Caco-2 (cell line): Measurements from ENCODE around the gene KIF13A. TPM values are rescaled to one million over a fixed set of nuclear protein-coding genes. Genes with fewer than 3 reads are reported as not detected.
"Not testable (repeated sequence)": the region's sequence is repeated elsewhere in the genome, so short reads cannot be mapped to it uniquely, and the experiment has no call there.

Experiments
- BruUV-seq: library from RNA; stranded (reverse); fragments of 400-500 nt; replicated peaks from 2 replicates; lab custom pipeline; 2021; lab: Mats Ljungman, UMichigan
- CTCF ChIA-PET: fragments of 300-600 bp; sonication (Branson Sonifier 250); formaldehyde crosslinking; loops from one replicate; lab custom pipeline; 2022; ENCODE audit warnings: antibody characterized with exemption; lab: Charles Lee
- POLR2A ChIA-PET: fragments of 300-600 bp; sonication (Branson Sonifier 250); formaldehyde crosslinking; loops from one replicate; lab custom pipeline; 2022; ENCODE audit warnings: antibody characterized with exemption; lab: Charles Lee
- DNase-seq, 2 experiments: peaks; one replicate each; pipeline versions ENCODE4 v3.0.0 to v3.0.0-alpha.2; 2020 to 2022
- H3K27me3 ChIP-seq: replicated peaks from 2 replicates; pipeline ENCODE4 v1.6.0; 2011; ENCODE audit warnings: low read length; ENCODE audit not compliant: control insufficient read depth, insufficient read depth
- H3K36me3 ChIP-seq: 2 replicates; pipeline ENCODE4 v1.5.1; 2011; ENCODE audit warnings: low read length; ENCODE audit not compliant: control insufficient read depth, insufficient read depth
- H3K4me1 ChIP-seq: fragments of 250-450 bp; sonication (Bioruptor Pico); 2 replicates; pipeline ENCODE4 v1.5.1; 2020; ENCODE audit warnings: mild to moderate bottlenecking
- H3K4me3 ChIP-seq: 2 replicates; pipeline ENCODE4 v1.5.1; 2011; ENCODE audit warnings: low read depth, mild to moderate bottlenecking, control low read depth, low read length
- H3K9me3 ChIP-seq: fragments of 250-450 bp; sonication (Bioruptor Pico); 2 replicates; pipeline ENCODE4 v1.5.1; 2020; ENCODE audit warnings: mild to moderate bottlenecking, moderate library complexity
- H3K27ac Mint-ChIP-seq: one replicate; pipeline ENCODE4 v1.8.0; 2022; ENCODE audit warnings: mixed read lengths; ENCODE audit not compliant: unreplicated experiment
- H3K27me3 Mint-ChIP-seq: one replicate; pipeline ENCODE4 v1.8.0; 2022; ENCODE audit warnings: mixed read lengths; ENCODE audit not compliant: insufficient read depth, unreplicated experiment
- H3K36me3 Mint-ChIP-seq: one replicate; pipeline ENCODE4 v1.8.0; 2022; ENCODE audit warnings: mild to moderate bottlenecking, mixed read lengths; ENCODE audit not compliant: insufficient read depth, unreplicated experiment
- H3K4me1 Mint-ChIP-seq: one replicate; pipeline ENCODE4 v1.8.0; 2022; ENCODE audit warnings: low read depth, mixed read lengths; ENCODE audit not compliant: unreplicated experiment
- H3K4me3 Mint-ChIP-seq: one replicate; pipeline ENCODE4 v1.8.0; 2022; ENCODE audit warnings: mild to moderate bottlenecking, moderate library complexity, mixed read lengths; ENCODE audit not compliant: unreplicated experiment
- H3K9me3 Mint-ChIP-seq: one replicate; pipeline ENCODE4 v1.8.0; 2022; ENCODE audit warnings: mixed read lengths; ENCODE audit not compliant: unreplicated experiment
- CTCF ChIP-seq, 2 experiments: fragments of 200-600 bp in 1 of 2; IDR thresholded peaks; 1 replicate in 1 of 2; 2 replicates in 1 of 2; pipeline versions ENCODE4 v1.5.1 to v1.8.0; 2011 to 2022; ENCODE audit warnings: antibody characterized with exemption in 1 of 2, control low read depth in 1 of 2, inconsistent platforms in 1 of 2, low read depth in 1 of 2, low read length in 1 of 2, mild to moderate bottlenecking in 1 of 2, moderate library complexity in 1 of 2; ENCODE audit not compliant: insufficient read depth in 1 of 2, severe bottlenecking in 1 of 2, unreplicated experiment in 1 of 2
- intact Hi-C: fragments of 100-400 bp; cut with micrococcal nuclease; formaldehyde crosslinking; loops from one replicate; pipeline ENCODE4 v1.10.0; 2022; ENCODE audit not compliant: unreplicated experiment
- total RNA-seq: library from RNA; stranded (reverse); gene quantifications from 2 replicates; pipeline ENCODE4 v1.2.3, GENCODE V29; 2022

Gene KIF13A
- total RNA-seq, 1 experiment from 2014 or later = 13.8 TPM

GRCh38 chr6:17859846-17860245 is 127.6 kb downstream of the KIF13A start:
- H3K9me3 Mint-ChIP-seq = no peaks in the 10 kb centered on the region
- Histone ChIP-seq H3K36me3 (no peaks in the 10 kb centered on the region; the same call in 1 of the 2 replicates), H3K9me3 (no peaks in the 10 kb centered on the region), H3K27me3 (no peaks in the 10 kb centered on the region), H3K4me3 (no peak overlapping the region), H3K4me1 (0 out of 2 replicates have a peak, but pooled peaks cover 2% of the 10 kb centered on the region)
- H3K4me1 Mint-ChIP-seq = no peaks in the 10 kb centered on the region
- no peak overlapping the region for H3K27ac Mint-ChIP-seq
- no peak for TF ChIP-seq CTCF (IDR thresholded peaks at IDR 0.05; ENCODE audit: insufficient read depth in 1 of 2, low read depth in 1 of 2, low read length in 1 of 2, severe bottlenecking in 1 of 2, unreplicated experiment in 1 of 2)
- H3K4me3 Mint-ChIP-seq = no peak overlapping the region
- H3K36me3 Mint-ChIP-seq = no peaks in the 10 kb centered on the region
- BruUV-seq = no TSS peak
- no peaks in the 10 kb centered on the region for H3K27me3 Mint-ChIP-seq
- ChIA-PET CTCF (no interaction called here), POLR2A (no interaction called here)
- DNase-seq = no peak
- intact Hi-C loops = no loop called here

- ChIA-PET POLR2A (no interaction called here), CTCF (no interaction called here)
- Mint-ChIP-seq H3K36me3 (no peaks in the 10 kb centered on the region), H3K9me3 (no peaks in the 10 kb centered on the region), H3K4me3 (no peak overlapping the region), H3K27ac (no peak overlapping the region), H3K4me1 (no peaks in the 10 kb centered on the region), H3K27me3 (no peaks in the 10 kb centered on the region)
- no peaks in the 10 kb centered on the region for H3K36me3 ChIP-seq
- intact Hi-C loops = no loop called here
- no peak for DNase-seq
- no peaks in the 10 kb centered on the region for H3K9me3 ChIP-seq
- no peaks in the 10 kb centered on the region for H3K27me3 ChIP-seq
- TF ChIP-seq CTCF (IDR thresholded peaks at IDR 0.05; ENCODE audit: insufficient read depth in 1 of 2, low read depth in 1 of 2, low read length in 1 of 2, severe bottlenecking in 1 of 2, unreplicated experiment in 1 of 2) = no peak
- H3K4me1 ChIP-seq = no peaks in the 10 kb centered on the region
- no peak overlapping the region for H3K4me3 ChIP-seq
- no TSS peak for BruUV-seq
Measured at GRCh38 chr6:17858584-17858983, 128.9 kb downstream of the KIF13A start.

GRCh38 chr6:17857188-17857587 is 130.2 kb downstream of the KIF13A start:
- H3K36me3 ChIP-seq, POLR2A ChIA-PET, H3K4me3 Mint-ChIP-seq, H3K9me3 ChIP-seq, DNase-seq, intact Hi-C loops, H3K27me3 Mint-ChIP-seq, CTCF ChIA-PET, H3K27ac Mint-ChIP-seq, H3K9me3 Mint-ChIP-seq, H3K4me1 Mint-ChIP-seq, H3K4me1 ChIP-seq, H3K27me3 ChIP-seq, H3K36me3 Mint-ChIP-seq, BruUV-seq, H3K4me3 ChIP-seq: not testable (repeated sequence)

GRCh38 chr6:17856306-17856705 is 131.1 kb downstream of the KIF13A start:
- Mint-ChIP-seq H3K9me3 (no peaks in the 10 kb centered on the region), H3K36me3 (no peaks in the 10 kb centered on the region), H3K4me3 (no peak overlapping the region), H3K27ac (no peak overlapping the region), H3K27me3 (no peaks in the 10 kb centered on the region), H3K4me1 (peaks cover 3% of the 10 kb centered on the region)
- intact Hi-C loops = no loop called here
- no peak for DNase-seq
- TF ChIP-seq CTCF (IDR thresholded peaks at IDR 0.05; ENCODE audit: insufficient read depth in 1 of 2, low read depth in 1 of 2, low read length in 1 of 2, severe bottlenecking in 1 of 2, unreplicated experiment in 1 of 2) = no peak
- Histone ChIP-seq H3K4me3 (no peak overlapping the region), H3K27me3 (no peaks in the 10 kb centered on the region), H3K36me3 (no peaks in the 10 kb centered on the region), H3K9me3 (no peaks in the 10 kb centered on the region), H3K4me1 (peaks cover 11% of the 10 kb centered on the region; the same call in 1 of the 2 replicates)
- no TSS peak for BruUV-seq
- ChIA-PET POLR2A (interaction anchor here (0.5 kb wide), 1 partner anchor 310 kb away, joined by 3 read pairs; no protein-coding TSS in a partner anchor), CTCF (no interaction called here)
